HG03432 (cell line): ENCODE measurements around the gene PORCN.
A peak's percentile ranks its signal among the peaks of the same experiment; 100 is the strongest.
"Not testable (repeated sequence)": the region's sequence is repeated elsewhere in the genome, so short reads cannot be mapped to it uniquely, and the experiment has no call there.

Experiments used
- ATAC-seq: cut with Tn5 transposase; IDR thresholded peaks from one replicate; pipeline ENCODE4 v1.9.1; 2021; ENCODE audit warnings: mild to moderate bottlenecking, moderate library complexity; ENCODE audit not compliant: unreplicated experiment

The PORCN gene

DNA sequence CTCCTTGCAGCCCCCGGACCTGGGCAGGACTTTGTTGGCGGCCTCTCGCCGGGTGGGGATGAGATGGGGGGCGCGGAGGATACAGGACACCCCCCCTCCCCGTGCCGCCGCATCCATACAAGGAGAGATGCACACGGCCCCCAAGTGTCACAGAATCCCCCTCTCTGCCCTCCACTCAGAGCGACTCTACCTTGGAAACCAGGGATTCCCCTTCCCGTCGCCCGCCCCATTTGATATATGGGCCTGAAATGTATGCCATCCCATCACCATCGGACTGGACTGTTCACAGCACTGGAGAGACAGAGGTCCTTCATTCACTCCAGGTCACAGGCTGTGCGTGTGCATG, 426 bp downstream of the PORCN start:
- ATAC-seq, result no peak

DNA sequence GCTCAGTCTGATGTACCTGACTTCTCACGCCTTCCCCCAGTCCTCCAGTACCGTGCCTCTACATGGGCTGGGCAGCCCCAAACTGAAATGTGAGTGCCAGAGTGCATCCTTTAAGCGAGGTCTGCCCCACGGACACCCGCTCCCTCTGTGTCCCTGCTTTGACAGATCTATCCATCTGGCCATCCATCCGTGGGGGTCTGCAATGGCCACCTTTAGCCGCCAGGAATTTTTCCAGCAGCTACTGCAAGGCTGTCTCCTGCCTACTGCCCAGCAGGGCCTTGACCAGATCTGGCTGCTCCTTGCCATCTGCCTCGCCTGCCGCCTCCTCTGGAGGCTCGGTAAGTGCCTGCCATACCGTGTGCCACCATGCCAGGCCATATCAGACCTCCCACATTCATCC, 827 bp downstream of the PORCN start:
- ATAC-seq, result no peak

DNA sequence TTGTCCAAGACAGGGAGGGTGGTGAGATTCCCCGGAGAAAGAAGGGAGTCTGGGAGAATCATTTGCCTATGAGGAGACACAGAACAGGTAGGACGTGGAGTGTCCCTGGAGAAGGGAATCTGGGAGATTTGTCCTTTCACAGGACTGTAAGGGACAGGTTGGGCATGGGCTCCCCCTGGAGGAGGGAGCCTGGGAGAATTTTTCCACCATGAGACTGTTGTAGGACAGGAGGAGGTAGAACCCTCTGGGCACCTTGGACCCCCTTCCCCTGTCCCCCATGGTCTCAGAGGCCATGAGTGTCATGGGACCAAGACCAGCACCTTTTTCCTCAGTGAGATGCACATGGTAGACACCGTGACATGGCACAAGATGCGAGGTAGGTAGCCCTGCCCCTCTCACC, 2.8 kb downstream of the PORCN start:
- no peak for ATAC-seq

DNA sequence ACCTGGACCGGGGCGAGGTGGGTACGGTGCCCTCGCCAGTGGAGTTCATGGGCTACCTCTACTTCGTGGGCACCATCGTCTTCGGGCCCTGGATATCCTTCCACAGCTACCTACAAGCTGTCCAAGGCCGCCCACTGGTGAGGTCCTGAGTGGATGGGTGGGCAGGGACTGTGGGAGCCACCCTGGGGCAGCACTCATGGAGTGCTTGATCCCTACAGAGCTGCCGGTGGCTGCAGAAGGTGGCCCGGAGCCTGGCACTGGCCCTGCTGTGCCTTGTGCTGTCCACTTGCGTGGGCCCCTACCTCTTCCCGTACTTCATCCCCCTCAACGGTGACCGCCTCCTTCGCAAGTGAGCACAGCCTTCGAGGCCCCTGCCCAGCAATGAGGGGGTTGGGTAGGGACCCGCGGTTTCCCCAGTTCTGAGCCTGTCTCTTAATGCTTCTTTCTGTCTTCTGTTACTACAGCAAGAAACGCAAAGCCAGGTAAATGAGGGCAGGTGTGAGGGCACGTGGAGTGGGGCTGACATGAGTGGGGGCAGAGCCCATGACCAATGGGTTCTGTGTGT, 3.7 kb downstream of the PORCN start:
- no peak for ATAC-seq

DNA sequence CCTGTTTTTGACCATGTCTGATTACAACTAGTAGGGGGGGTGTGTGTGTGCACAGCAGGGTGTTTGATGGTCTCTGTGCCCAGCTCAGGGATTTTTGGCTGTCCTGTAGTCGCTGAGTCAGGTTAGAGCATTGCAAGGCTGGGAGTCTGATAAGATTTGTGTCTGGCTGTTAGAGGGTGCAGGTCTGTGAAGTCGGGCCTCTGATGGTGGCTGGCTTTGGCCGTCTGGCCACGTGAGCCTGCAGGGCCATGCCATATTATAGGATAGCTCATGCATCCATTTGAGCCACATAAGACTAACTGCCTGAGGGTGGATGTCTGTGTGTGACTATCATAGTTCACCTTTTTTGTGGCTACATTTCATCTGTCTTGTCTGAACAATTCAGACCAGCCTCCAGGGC, 4.9 kb downstream of the PORCN start:
- ATAC-seq, result no peak

DNA sequence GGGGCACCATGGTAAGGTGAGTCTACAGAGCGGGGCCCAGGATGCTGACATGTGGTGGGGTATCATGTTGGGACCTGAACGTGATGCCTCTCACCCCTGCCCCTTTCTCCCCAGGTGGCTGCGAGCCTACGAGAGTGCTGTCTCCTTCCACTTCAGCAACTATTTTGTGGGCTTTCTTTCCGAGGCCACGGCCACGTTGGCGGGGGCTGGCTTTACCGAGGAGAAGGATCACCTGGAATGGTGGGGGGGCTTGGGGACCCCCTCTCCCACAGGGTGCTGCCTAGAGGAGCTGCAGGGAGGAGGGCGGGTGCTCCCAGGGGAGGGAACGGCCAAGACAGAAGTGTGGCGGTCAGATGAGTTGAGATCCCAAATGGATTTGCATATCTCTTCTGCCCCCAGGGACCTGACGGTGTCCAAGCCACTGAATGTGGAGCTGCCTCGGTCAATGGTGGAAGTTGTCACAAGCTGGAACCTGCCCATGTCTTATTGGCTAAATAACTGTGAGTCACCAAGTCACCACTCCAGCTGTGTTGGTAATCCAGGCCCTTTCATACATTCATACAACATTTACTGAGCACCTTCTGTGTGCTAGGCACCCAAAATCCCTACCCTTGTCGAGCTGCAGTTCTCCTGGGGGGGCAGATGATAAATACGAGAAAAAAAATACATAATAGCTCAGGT, 5.5 kb downstream of the PORCN start:
- ATAC-seq, result no peak

DNA sequence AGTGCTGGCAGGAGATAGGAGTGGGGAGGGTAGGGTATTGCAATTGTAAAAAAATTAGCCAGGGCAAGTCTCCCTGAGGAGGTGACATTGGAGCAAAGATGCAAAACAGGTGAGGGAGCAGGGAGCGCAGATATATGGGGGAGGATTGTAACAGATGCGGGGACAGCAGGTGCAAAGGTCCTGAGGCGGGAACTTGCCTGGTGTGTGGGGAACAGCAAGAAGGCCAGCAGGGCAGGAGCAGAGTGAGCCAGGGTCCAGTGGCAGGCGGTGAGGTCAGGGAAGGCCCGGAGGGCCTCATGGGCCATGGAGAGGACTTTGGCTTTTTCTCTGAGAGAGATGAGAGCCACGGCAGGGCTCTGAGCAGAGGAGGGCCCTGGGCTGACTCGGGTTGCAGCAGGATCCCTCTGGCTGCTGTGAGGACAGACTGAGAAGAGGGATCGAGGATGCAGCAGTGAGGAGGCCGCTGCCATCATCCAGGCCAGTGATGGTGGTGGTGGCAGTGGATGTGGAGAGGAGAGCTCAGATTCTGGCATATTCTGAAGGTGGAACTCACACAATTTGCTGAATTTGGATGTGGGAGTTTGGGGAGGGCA, 6.2 kb downstream of the PORCN start:
- no peak for ATAC-seq

DNA sequence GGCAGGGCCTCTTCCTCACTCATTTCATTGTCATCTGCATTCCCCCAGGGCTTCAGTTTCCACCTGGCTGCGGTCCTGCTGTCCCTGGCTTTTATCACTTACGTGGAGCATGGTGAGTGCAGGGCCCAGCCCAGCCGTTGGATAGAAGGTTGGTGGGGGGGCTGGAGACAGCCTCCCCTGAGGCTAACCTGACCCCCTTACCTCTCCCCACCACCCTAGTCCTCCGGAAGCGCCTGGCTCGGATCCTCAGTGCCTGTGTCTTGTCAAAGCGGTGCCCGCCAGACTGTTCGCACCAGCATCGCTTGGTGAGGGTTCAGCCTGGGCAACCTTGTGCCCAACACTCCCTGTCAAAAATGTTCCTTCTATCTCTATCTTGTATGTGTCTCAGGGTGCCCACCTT, 7.0 kb downstream of the PORCN start:
- ATAC-seq, result no peak

DNA sequence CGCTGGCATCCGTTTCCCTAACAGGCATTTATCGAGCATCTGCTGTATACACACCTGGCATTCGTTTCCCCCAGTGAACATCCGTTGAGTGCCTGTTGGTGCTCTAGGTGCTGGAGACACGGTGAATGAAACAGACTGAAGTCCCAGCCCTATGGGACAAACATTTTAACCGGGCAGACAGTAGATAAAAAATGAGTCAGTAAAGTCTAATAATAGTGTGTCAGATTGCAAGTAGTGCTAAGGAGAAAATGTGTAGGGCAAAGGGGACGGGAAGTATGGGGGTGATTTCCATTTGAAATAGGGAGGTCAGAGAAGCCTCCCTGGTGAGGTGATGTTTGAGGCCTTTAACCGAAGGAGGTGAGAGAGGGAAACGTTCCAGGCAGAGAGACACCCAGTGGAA, 7.5 kb downstream of the PORCN start:
- ATAC-seq, result no peak

DNA sequence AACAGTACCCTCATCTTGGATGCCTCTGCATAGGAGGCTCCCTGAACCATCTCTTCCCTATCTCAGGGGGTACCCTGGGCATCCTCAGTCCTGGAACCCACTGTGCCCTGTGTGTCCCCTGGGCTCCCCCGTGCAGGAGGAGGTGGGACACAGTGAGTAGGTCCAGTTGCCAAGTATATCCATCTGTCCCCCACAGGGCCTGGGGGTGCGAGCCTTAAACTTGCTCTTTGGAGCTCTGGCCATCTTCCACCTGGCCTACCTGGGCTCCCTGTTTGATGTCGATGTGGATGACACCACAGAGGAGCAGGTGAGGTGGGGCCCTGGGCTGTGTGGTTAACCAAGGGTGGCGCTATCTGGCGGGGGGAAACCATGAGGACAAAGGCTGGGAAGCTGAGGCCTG, 8.2 kb downstream of the PORCN start:
- no peak for ATAC-seq

DNA sequence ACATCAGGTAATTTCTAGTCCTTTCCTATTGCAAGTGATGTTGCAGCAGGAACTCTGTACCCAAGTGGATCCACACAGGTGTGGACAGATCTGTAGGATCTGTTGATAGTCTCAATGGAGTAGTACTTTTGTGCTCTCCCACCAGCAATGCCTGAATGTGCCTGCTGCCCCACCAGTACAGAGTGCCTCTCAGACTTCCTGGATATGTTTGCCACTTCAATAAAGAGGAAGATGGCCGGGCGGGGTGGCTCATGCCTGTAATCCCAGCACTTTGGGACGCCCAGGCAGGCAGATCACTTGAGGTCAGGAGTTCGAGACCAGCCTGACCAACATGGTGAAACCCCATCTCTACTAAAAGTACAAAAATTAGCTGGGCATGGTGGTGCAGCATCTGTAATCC, 10.7 kb downstream of the PORCN start:
- not testable (repeated sequence) for ATAC-seq

DNA sequence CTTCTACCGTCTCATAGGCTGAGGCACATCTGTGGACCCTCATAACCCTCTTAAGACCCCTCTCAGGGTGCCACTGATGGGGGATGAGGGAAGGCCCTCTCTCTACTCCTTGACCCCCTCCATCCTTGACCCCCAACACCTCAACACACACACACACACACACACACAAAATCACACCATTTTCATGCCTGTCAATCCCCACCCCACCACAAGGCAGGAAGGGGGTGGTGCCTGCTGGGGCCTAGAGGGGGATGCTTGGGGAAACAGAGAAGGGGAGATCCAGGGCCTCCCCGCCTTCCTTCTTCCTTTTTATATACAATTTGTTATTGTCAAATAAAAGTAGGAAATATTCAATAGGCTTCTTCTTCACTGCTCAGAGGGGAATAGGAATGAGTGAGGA, 11.7 kb downstream of the PORCN start:
- ATAC-seq, result no peak

DNA sequence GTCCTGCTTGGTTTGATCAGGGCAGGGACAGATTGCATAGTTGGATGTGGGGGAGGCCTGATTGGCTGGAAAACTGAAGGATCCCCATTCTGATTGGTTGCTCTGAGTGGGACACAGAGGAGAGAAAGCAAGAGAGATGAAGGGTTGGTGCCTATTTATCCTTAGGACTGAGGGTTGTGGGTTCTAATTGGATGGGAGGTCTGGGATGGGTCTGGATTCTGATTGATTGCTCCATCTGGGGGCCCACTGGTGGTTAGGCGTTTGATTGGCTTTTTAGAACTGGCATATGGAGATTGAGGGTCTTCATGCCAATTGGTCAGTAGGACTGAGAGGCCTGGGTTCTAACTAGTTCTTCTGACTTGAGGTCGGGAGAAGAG, 12.2 kb downstream of the PORCN start:
- no peak for ATAC-seq

DNA sequence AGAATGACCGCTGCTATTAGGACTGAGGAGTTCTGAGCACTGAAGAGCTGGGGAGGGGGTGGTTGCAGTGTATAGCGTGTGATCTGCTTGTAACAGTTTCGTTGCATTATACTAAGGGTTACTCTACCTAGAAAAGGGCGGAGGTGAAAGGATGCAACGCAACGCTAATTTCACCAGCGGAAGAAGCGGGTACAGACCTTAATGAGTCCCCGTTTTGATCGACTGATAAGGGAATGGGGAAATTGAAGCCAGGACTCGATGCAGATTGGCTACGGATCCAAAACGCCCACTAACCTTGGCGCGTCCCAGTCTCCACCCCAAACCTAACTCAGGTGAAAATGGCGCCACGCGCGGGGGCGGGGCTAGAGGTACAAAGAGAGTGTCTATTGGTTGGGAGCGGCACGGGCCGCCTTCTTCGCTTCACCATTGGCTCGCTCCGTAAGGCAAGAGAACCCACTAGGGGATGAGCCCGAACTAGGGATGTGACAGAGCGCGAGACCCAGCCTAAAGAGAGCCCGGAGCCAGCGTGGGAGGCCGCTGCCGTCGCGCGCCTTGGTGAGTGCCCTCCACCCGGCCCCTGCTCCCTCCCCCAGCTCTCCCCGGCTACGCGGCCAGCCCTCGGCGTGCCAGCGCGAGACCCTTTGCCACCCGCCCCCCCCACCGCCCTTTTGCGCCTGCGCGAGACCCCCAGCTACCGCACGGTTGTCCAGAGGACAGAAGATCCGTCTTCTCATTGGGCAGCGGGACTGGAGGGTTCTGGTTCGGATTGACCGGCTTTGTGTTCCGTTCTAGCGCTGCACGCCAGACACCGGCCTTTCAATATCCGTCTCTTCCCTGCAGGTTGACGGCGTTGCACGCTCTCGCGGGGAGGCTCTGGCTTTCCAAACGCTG, 12.8 kb downstream of the PORCN start, which contains the start of gene EBP:
Gene EBP (plus strand): TSS at position 456 of the 891 bp plus-strand sequence. CDS start 1,964 bp downstream, outside the sequence.
- peak; percentile 97 for ATAC-seq

DNA sequence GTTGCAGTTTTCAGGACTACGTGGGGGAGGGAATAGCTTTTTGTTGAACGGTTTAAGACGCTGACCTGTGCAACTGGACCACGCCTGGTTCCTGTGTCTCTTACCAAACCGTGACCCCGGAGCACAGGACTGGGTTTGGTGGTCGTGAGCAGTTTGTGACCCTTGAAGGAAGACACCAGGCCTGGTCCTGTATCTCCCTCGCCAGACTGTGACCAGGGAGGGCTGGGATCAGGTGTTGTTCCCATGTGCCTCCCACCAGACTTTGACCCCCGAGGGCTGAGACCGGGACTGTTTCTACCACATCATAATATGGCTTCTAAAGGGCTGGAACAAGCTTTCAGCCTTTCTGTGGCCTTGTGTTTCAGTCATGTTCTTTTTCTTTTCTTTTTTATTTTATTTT, 13.5 kb downstream of the PORCN start:
- no peak for ATAC-seq

DNA sequence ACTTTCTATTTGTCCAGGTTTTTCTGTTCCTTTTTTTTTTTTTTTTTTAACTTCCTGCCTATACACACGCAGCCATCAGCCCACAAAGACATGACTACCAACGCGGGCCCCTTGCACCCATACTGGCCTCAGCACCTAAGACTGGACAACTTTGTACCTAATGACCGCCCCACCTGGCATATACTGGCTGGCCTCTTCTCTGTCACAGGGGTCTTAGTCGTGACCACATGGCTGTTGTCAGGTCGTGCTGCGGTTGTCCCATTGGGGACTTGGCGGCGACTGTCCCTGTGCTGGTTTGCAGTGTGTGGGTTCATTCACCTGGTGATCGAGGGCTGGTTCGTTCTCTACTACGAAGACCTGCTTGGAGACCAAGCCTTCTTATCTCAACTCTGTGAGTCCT, 14.9 kb downstream of the PORCN start:
- ATAC-seq, result no peak

DNA sequence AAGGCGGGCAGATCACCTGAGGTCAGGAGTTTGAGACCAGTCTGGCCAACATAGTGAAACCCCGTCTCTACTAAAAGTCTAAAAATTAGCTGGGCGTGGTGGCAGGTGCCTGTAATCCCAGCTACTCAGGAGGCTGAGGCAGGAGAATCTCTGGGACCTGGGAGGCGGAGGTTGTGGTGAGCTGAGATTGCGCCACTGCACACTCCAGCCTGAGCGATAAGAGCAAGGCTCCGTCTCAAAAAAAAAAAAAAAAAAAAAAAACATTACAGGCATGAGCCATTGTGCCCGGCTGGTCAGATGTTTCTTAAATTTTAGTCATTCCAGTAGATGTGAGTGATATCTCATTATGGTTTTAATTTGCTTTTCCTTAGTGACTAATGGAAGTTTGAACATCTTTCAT, 17.1 kb downstream of the PORCN start:
- ATAC-seq, result not testable (repeated sequence)

DNA sequence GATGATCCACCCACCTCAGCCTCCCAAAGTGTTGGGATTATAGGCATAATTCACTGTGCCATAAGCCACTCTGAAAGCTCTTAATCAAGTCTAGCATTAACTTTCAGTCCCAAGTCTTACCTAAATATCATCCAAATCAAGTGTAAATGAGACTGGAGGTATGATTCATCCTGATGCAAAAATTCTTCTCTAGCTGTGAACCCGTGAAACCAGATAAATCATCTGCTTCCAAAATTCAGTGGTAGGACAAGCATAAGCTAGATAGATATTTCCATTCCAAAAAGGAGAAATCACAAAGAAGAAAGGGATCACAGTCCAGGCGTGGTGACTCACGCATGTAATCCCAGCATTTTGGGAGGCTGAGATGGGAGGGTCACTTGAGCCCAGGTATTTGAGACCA, 21.9 kb downstream of the PORCN start:
- ATAC-seq, result no peak

DNA sequence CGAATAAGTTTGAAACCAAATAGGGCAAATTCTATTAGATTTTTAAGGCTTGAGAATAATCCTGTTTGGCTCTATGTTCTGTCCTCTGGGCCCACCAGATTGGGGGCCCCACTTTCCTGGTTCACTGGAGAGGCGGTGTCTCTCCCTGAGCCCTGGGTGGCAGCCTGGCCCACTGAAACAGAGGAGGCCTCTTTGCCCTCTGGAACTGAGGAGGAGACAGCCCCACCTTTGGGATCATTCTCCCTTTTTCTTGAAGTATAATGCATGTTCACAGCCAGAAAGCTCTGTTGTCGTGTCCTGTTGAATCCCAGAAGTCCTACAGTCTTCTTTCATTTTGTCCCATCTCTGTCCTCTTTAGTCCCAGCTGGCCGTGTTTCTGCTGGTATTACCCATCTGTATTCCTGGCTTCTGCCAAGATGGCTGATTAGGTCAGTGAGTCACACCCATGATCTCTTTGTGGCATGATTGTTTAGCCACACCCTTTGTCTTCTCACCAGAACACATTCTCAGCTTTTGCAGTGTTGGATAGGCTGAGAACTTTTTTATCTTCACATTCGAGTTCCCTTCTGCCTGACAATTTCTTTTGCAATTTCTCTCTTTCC, 22.7 kb downstream of the PORCN start:
- no peak for ATAC-seq

DNA sequence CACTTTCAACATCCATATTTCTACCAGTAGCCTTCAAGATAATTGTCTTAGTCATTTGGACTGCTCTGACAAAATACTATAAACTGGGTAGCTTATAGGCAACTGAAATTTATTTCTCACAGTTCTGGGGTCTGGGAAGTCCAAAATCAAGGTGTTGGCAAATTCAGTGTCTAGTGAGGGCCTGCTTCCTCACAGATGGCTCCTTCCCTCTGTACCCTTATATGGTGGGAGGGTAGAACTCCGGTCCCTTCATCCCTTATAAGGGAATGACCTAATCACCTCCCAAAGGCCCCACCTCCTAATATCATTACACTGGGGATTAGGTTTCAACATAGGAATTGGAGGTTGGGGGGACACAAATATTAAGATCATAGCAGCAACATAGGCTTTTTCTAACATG, 23.4 kb downstream of the PORCN start:
- ATAC-seq, result no peak

DNA sequence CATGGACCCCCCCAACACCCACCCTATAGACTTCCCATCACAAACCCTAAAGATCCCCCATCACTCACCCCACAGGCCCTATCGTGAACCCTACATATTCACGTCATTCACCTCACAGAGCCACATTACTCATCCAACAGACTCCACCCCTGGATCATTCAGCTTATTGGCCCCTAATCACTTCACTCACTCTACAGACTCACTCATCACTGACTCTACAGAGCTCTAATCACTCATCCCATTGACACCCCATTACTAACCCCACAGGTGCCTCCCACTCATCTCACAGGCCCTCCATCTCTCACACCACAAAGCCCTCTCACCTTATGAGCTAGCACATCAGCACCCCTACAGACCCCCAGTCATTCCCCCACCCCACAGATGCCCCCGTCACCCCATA, 24.4 kb downstream of the PORCN start:
- no peak for ATAC-seq
